GM18861 (cell line): Measurements from ENCODE around the gene FOXP4.

Source experiments
- ATAC-seq: cut with Tn5 transposase; IDR thresholded peaks from one replicate; pipeline ENCODE4 v1.9.1; 2021; ENCODE audit not compliant: unreplicated experiment

The FOXP4 gene

GRCh38 chr6:41580690-41581089, 34.5 kb downstream of the FOXP4 start:
- ATAC-seq: no peak

GRCh38 chr6:41581381-41581991, 35.3 kb downstream of the FOXP4 start:
- ATAC-seq: no peak

GRCh38 chr6:41582540-41582939, 36.4 kb downstream of the FOXP4 start:
- no peak for ATAC-seq

- no peak for ATAC-seq
Observed at GRCh38 chr6:41583565-41583964, 37.4 kb downstream of the FOXP4 start.

- no peak for ATAC-seq
Observed at GRCh38 chr6:41584205-41584604, 38.0 kb downstream of the FOXP4 start.

- ATAC-seq: no peak
Observed at GRCh38 chr6:41584668-41585205, 38.6 kb downstream of the FOXP4 start.

GRCh38 chr6:41585605-41586004, 39.4 kb downstream of the FOXP4 start:
- ATAC-seq: no peak

GRCh38 chr6:41586252-41587007, 40.2 kb downstream of the FOXP4 start:
- no peak for ATAC-seq

GRCh38 chr6:41587131-41587879, 41.1 kb downstream of the FOXP4 start:
- ATAC-seq: no peak

- no peak for ATAC-seq
Observed at GRCh38 chr6:41588111-41588510, 41.9 kb downstream of the FOXP4 start.

- ATAC-seq: no peak
Observed at GRCh38 chr6:41589223-41589622, 43.0 kb downstream of the FOXP4 start.

GRCh38 chr6:41589636-41590622, 43.7 kb downstream of the FOXP4 start:
- ATAC-seq: no peak

- no peak for ATAC-seq
Observed at GRCh38 chr6:41591122-41591521, 44.9 kb downstream of the FOXP4 start.

- no peak for ATAC-seq
Observed at GRCh38 chr6:41591859-41592502, 45.8 kb downstream of the FOXP4 start.

- no peak for ATAC-seq
Observed at GRCh38 chr6:41593406-41593805, 47.2 kb downstream of the FOXP4 start.

GRCh38 chr6:41593839-41594238, 47.7 kb downstream of the FOXP4 start:
- no peak for ATAC-seq

- no peak for ATAC-seq
Observed at GRCh38 chr6:41594326-41594725, 48.1 kb downstream of the FOXP4 start.

- no peak for ATAC-seq
Observed at GRCh38 chr6:41594766-41595165, 48.6 kb downstream of the FOXP4 start.

GRCh38 chr6:41595166-41595565, 49.0 kb downstream of the FOXP4 start:
- no peak for ATAC-seq

GRCh38 chr6:41596096-41596685, 50.0 kb downstream of the FOXP4 start:
- ATAC-seq: no peak
